Stomach (tissue), 4 donors: ENCODE measurements around the gene SPX.

ENCODE experiments used
- CTCF ChIP-seq, 7 experiments: fragments of 450-650 bp in 4 of 7; fragments of 200-600 bp in 3 of 7; sonication (generic) in 3 of 7; IDR thresholded peaks; one replicate each; pipeline ENCODE4 v1.5.1; 2016 to 2019; ENCODE audit warnings: antibody characterized with exemption in 7 of 7, control low read depth in 2 of 7, mild to moderate bottlenecking in 1 of 7
- EP300 ChIP-seq: sonication (generic); formaldehyde crosslinking; IDR thresholded peaks from one replicate; pipeline ENCODE4 v1.6.1; 2017; ENCODE audit warnings: antibody characterized with exemption
- POLR2A ChIP-seq, 4 donors: fragments of 450-650 bp; IDR thresholded peaks; one replicate each; pipeline ENCODE4 v1.6.1; 2016; ENCODE audit warnings: antibody characterized with exemption in 4 of 4, control low read depth in 2 of 4, mild to moderate bottlenecking in 1 of 4, moderate library complexity in 1 of 4

- TF ChIP-seq CTCF (IDR thresholded peaks at IDR 0.05) (no peak), POLR2A (IDR thresholded peaks at IDR 0.05) (no peak), EP300 (no peak)
Measured at GRCh38 chr12:21543151-21543550, 17.1 kb downstream of the SPX start.
